HL-60 (cell line): ENCODE results near the gene TBL3.

Experiments
- GABPA ChIP-seq: IDR thresholded peaks from 2 replicates; pipeline ENCODE4 v1.6.1; 2012; ENCODE audit warnings: low read depth
- POLR2AphosphoS5 ChIP-seq: IDR thresholded peaks from 2 replicates; pipeline ENCODE4 v1.6.1; 2012; ENCODE audit warnings: low read depth
- TF ChIP-seq, protein P1 (sequence below): IDR thresholded peaks from one replicate; pipeline ENCODE4 v1.5.1; 2011; ENCODE audit warnings: low read length, control low read depth, inconsistent platforms; ENCODE audit not compliant: insufficient read depth
- TF ChIP-seq, protein P2 (sequence below): IDR thresholded peaks from 2 replicates; pipeline ENCODE4 v1.6.1; 2012; ENCODE audit warnings: low read depth; ENCODE audit not compliant: insufficient replicate concordance

DNA sequence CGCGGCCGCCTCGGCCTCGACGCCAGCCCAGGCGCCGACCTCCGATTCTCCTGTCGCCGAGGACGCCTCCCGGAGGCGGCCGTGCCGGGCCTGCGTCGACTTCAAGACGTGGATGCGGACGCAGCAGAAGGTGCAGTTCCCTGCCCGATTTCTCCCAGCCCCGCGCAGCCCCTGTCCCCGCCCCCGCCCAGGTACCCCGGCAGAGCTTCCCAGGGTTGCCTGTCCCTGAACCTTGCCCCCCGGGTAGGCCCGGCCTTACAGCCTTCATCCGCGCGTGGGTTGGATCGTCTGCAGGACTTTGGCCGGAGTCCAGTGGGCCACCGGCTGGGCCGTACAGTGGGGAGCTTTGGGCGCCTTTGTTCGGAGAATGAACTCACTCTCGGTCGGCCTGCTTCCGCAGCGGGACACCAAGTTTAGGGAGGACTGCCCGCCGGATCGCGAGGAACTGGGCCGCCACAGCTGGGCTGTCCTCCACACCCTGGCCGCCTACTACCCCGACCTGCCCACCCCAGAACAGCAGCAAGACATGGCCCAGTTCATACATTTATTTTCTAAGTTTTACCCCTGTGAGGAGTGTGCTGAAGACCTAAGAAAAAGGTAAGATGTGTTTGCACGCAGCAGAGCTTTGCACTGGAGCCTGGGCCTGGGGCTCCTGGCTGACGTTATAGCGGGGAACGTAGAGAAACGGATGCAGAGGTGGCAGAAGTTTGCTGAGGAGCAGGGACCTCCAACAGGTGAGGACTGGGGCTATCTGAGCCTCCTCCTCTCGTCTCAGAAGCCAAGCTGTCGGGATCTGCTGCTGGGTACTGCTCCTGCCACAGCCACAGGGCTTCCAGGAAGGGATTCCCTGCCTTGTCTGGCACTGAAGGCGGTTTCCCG lies 12.7 kb downstream of the TBL3 start:
- TF ChIP-seq, protein P1, sequence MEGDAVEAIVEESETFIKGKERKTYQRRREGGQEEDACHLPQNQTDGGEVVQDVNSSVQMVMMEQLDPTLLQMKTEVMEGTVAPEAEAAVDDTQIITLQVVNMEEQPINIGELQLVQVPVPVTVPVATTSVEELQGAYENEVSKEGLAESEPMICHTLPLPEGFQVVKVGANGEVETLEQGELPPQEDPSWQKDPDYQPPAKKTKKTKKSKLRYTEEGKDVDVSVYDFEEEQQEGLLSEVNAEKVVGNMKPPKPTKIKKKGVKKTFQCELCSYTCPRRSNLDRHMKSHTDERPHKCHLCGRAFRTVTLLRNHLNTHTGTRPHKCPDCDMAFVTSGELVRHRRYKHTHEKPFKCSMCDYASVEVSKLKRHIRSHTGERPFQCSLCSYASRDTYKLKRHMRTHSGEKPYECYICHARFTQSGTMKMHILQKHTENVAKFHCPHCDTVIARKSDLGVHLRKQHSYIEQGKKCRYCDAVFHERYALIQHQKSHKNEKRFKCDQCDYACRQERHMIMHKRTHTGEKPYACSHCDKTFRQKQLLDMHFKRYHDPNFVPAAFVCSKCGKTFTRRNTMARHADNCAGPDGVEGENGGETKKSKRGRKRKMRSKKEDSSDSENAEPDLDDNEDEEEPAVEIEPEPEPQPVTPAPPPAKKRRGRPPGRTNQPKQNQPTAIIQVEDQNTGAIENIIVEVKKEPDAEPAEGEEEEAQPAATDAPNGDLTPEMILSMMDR, result no peak
- peak; percentile 12; the same call in 1 of the 2 replicates for TF ChIP-seq POLR2AphosphoS5
- TF ChIP-seq, protein P2, sequence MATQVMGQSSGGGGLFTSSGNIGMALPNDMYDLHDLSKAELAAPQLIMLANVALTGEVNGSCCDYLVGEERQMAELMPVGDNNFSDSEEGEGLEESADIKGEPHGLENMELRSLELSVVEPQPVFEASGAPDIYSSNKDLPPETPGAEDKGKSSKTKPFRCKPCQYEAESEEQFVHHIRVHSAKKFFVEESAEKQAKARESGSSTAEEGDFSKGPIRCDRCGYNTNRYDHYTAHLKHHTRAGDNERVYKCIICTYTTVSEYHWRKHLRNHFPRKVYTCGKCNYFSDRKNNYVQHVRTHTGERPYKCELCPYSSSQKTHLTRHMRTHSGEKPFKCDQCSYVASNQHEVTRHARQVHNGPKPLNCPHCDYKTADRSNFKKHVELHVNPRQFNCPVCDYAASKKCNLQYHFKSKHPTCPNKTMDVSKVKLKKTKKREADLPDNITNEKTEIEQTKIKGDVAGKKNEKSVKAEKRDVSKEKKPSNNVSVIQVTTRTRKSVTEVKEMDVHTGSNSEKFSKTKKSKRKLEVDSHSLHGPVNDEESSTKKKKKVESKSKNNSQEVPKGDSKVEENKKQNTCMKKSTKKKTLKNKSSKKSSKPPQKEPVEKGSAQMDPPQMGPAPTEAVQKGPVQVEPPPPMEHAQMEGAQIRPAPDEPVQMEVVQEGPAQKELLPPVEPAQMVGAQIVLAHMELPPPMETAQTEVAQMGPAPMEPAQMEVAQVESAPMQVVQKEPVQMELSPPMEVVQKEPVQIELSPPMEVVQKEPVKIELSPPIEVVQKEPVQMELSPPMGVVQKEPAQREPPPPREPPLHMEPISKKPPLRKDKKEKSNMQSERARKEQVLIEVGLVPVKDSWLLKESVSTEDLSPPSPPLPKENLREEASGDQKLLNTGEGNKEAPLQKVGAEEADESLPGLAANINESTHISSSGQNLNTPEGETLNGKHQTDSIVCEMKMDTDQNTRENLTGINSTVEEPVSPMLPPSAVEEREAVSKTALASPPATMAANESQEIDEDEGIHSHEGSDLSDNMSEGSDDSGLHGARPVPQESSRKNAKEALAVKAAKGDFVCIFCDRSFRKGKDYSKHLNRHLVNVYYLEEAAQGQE, result no peak
- TF ChIP-seq GABPA, result no peak
